GM04503 (cell line): Measurements from ENCODE around the gene PPARD.
"Not testable (repeated sequence)": the region's sequence is repeated elsewhere in the genome, so short reads cannot be mapped to it uniquely, and the experiment has no call there.

ENCODE experiments used
- DNase-seq: peaks from one replicate; pipeline ENCODE4 v3.0.0-alpha.2; 2012; ENCODE audit warnings: low read depth

The PPARD gene

DNA sequence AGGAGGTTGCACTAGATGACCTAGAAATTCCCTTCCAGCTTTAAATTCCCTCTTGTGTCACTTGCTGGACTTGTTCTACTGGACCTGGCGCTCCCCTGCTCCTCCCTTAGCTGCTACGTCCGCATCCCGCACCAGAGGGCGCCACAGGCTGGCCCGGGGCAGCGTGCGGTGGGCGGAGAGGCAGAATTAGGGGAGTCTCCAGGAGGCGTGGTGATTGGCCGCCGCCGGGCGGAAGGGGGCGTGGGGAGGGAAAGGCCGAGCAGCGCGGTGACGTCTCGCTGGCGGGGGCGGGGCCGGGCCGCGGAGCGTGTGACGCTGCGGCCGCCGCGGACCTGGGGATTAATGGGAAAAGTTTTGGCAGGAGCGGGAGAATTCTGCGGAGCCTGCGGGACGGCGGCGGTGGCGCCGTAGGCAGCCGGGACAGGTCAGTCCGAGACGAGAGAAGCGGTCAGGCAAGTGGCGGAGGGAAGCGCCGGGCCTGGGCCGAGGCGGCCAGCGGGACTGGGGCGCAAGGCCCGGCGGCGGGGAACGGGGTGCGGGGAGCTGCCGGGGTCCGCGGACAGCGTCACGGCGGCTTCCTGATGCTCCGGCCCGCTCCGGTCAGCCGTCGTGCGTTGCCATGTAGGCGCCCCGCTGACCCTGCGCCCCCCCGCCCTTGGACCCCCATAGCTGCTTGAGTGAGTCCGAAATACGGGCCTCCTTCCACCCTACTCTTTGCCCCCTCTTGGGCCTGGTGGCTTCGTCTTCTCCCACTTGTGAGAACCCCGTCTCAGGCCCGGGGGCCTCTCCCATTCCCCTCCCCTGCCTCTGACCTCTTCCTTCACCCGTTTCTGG lies at the start of gene PPARD:
Gene PPARD (plus strand): TSS at position 301 of the 834 bp plus-strand sequence. CDS start 68,530 bp downstream, outside the sequence.
- peak; percentile 65 for DNase-seq

GRCh38 chr6:35293681-35294080 lies 48.7 kb upstream of the PPARD start:
- DNase-seq = no peak

- DNase-seq = no peak
These were observed 47.9 kb upstream of the PPARD start for GRCh38 chr6:35294308-35294945.

DNA sequence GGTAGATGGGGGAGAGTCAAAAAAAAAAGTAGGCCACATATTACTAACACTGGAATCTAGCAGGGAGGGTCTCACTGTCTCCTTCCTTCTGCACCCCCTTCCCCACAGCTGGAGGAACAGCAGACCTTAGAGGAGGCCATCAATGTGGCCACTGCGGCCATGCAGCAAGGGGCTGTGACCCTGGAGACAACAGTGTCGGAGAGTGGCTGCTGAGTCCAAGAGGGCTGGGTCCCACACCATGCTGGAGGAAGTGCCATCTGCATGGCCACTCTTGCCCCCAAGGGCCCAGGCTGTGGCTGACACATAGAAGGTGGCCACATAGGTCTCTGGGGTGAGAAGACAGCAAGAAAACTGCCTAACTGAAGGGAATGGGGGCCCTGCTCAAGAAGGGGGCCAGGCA lies 47.3 kb upstream of the PPARD start:
- no peak for DNase-seq

- no peak for DNase-seq
These were observed 46.6 kb upstream of the PPARD start for GRCh38 chr6:35295521-35296315.

DNA sequence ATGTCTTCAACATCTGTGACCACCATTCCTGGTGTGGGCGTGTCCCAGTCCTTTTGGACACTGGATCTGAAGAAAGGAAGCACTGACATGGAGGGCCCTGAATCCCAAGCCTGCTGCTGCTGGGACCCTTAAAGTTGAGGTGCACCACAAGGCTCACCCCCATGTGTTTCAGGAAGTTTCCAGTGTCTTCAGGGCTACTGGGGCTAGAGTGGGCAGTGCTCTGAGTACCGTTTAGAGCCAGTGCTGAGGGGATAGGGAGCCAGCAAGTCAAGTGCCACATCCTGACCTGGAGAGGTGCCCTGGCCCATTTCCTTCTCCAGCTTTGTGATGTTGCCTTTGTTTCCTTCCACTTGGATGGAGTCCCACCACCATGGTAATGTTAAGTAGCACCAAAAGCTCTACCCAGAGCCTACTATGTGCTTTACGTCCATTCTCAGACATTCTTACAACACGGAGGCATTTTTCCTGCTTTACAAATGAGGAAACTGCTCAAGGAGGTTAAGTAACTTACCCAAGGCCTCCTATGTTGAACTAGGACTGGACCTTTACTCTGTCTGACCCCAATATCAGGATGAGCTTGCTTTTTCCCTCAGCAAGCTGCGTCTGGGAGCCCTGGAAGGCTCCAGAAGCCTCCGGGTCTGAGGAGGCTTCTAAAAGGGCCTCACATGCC lies 45.3 kb upstream of the PPARD start:
- no peak for DNase-seq

DNA sequence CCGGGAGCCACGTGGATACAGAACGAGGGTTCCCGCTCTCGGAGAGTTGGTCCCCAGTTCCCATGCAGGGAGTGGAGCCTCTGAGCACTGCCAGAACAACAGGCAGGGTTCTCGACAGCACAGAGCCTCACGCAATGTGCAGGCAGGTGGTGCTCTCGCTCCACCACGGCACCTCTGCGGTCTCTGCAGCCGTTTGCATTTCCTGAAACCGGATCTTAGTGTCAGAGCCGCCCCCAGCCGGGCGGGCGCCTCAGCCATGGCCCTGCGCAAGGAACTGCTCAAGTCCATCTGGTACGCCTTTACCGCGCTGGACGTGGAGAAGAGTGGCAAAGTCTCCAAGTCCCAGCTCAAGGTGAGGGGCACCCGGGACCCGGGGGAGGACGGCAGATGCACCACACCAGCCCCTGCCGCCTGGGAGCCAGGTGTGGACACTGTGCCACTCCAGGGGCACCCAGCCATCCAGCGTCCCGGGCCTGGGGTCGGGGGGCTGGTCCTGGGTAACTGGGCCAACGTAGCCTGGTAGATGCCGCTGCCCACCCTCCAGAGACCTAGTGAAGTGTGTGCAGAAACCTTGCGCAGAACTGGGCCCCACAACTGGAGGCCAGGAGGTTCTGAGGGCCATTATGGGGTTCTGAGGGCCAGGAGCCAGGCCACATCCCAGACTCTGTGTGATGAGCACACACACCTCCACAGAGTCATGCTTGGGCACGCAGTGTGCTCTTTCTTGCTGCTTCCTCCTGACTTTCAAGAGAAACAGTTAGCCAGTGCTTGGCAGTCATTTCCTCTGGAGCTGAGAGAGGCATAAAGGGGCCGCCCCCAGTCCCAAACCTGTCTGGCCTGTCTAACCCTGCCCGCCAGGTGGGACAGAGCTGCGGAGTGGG lies 44.5 kb upstream of the PPARD start, which contains the start of gene DEF6:
Gene DEF6 (plus strand): TSS at position 218 of the 881 bp plus-strand sequence. CDS start 39 bp downstream, at position 257.
- peak; percentile 13 for DNase-seq

DNA sequence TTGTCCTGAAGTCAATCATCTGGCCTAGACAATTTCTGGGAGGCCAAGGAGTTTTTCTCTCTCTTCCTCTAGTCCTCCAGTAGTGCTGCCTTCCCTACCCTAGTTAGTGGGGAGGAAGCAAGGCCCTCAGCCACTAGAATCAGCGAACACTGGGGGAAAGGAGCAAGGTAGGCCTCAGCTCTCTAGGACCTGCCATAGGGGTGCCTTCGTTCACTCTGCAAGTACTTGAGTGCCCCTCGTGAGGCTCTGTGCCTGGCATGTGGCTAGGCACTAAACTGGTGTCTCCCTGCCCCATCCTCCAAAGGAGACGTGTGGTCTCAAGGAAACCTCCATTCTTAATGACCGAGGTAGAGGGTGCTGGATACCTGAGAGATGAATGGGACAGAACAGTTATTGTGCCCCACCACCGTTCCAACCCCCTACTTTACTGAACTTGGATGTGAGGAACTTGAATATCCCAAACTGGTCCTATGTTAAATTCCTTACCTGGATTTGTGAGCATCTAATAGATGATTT lies 43.7 kb upstream of the PPARD start:
- no peak for DNase-seq

GRCh38 chr6:35299674-35300073 lies 42.7 kb upstream of the PPARD start:
- DNase-seq = no peak

GRCh38 chr6:35300848-35301247 lies 41.5 kb upstream of the PPARD start:
- no peak for DNase-seq

DNA sequence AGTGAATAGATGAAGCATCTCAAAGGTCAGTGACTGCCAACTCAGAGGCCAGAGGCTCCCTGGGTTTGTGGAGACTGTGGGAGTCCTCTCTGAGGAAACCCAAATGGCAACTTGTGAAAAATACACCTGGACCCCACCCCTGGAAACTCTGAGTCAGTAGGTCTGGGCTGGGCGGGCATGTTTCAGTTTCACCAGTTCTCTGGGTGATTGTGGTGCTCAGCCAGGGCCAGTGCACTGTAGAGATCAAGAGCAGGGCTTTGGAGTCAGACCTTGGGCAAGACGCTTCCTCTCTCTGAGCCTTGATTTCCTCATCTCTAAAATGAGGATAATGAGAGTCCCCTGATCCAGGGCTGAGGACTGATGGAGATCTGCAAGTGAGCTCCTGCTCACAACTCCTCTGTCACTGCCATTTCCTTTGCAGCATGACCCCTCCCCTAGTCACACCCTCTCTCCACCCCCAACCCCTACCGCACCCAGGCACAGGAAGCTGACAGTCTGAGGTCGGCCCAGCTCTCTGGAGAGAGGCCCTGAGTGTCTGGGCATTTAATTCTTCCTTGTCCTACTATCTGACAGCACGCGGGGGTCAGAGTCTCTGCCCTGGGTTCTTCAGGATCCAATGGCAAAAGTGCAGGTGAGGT lies 39.6 kb upstream of the PPARD start:
- no peak for DNase-seq

GRCh38 chr6:35304299-35304698 lies 38.1 kb upstream of the PPARD start:
- no peak for DNase-seq

DNA sequence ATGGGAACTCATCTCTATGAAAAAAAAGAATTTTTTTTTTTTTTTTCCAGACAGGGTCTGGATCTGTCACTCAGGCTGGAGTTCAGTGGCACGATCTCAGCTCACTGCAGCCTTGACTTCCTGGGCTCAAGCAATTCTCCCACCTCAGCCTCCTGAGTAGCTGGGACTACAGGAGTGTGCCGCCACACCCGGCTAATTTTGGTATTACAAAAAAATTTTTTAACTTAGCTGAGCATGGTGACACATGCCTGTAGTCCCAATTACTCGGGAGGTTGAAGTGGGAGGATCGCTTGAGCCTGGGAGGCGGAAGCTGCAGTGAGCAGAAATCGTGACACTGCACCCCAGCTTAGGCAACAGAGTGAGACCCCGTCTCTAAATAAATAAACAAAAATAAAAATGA lies 37.2 kb upstream of the PPARD start:
- DNase-seq = no peak

DNA sequence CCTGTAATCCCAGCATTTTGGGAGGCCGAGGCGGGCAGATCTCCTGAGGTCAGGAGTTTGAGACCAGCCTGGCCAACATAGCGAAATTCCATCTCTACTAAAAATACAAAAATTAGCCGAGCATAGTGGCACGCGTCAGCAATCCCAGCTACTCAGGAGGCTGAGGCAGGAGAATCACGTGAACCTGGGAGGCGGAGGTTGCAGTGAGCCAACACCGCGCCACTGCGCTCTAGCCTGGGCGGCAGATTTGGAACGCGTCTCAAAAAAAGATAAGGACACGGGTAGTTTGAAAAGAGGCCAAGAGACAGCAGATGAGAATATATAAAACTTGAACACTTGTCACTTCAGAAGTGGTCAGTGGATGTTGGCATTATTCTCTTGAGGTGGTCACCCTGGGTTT lies 35.2 kb upstream of the PPARD start:
- DNase-seq = not testable (repeated sequence)

DNA sequence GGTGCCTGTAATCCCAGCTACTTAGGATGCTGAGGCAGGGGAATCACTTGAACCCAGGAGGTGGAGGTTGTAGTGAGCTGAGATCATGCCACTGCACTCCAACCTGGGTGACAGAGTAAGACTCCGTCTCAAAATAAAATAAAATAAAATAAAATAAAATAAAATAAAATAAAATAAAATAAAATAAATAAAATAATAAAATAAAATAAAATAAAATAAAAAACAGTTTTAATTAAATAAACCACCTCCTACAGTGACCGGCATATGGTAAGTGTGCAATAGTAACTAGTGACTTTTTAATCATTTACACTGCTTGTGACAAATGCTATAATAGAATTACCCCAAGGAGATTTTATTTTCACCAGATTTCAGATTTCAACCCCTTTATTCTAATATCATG lies 33.8 kb upstream of the PPARD start:
- DNase-seq = not testable (repeated sequence)

GRCh38 chr6:35309611-35310264 lies 32.6 kb upstream of the PPARD start:
- DNase-seq = no peak

DNA sequence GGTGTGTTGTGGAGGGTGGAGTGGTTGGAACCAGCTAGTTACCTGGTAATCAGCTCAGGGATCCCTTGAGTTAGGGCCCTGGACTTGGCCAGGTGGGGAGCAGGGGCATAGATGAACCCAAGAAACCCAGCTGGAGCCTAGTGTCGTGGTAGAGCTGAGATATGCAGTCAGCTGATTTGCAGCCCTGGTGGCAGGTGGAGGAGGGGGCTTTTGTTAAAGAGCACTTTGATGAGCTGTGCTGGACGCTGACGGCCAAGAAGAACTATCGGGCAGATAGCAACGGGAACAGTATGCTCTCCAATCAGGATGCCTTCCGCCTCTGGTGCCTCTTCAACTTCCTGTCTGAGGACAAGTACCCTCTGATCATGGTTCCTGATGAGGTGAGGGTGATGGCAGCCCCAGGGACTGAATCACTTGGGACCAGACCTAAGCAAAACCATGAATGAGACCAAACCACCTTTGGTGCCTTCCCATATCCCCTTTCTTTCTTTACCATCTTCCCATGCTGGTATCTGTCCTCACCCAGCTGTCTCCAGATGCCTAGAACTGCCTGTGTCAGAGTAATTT lies 32.0 kb upstream of the PPARD start:
- DNase-seq = no peak

GRCh38 chr6:35311390-35312075 lies 30.8 kb upstream of the PPARD start:
- no peak for DNase-seq
